Measurements from ENCODE around the gene ATRAID.

The ATRAID gene

DNA sequence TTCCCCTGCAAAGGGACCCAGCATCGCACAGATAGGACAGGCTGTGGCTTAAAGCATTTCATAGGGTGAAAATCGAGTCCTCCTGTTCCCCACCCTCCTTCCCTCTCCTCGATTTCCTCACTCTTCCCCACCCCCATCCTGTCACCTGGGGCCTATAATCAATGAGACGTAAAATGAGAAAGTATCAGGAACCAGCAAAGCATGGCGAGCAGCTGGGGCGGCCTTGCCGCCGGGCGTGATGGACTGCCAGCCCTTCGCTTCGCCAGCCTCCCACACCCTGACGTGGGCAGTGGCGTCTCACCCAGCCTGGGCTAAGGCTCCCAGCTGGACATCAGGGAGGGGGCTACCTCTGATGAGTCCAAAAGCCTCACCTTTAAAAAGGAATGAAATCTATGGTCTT, 39.9 kb downstream of the ATRAID start:
- no peak for DNase-seq

- DNase-seq: no peak
These were observed 43.3 kb downstream of the ATRAID start for GRCh38 chr2:27255187-27255586.

- no peak for DNase-seq
These were observed 43.8 kb downstream of the ATRAID start for GRCh38 chr2:27255660-27256059.

DNA sequence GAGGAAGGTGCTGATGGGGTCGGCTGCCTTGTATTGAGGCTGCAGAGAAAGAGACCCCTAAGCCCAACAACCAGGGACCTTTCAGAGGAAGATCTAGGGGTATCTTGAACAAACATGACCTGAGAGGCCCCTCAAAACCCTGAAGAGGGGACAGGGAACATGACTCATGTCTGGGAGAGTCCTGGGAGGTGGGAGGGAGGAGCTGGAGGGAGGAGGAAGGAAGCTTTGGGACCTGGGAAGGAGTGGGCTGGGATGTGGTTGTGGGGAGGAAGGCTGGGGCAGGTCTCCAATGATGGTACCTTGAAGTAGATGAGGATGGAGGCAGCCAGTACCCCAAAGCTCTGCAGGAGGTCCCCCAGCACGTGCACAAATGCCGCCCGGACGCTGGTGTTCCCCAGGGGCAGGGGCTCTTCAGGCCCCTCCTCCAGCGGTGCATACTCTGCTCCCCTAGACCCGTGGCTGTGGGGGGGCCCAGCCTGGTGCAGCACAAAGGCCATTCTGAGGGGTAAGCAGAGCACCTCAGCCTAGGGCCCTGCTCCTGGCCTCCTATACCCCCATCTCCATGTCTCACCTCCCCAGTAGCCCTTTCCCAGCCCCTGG, 45.1 kb downstream of the ATRAID start:
- no peak for DNase-seq

GRCh38 chr2:27258051-27258450, 46.2 kb downstream of the ATRAID start:
- DNase-seq: no peak

GRCh38 chr2:27261241-27261925, 49.5 kb downstream of the ATRAID start:
- no peak for DNase-seq

DNA sequence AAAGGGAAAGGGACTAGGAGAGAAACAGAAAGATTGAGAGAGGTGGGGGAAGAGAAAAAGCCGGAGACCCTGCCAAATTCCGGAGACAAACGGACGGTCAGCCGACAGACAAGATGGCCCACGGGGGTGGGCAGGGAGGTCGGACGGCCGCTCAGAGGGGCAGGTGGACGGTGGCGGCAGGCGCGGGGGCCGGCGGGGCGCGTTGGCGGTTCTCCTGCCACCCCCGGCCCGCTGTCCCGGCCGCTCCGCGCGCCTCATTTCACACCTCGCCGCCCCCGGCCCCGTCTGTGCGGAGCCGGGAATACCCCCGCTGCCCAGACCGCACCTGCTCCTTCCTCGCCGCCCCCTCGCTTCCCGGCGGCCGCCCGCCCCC, 50.1 kb downstream of the ATRAID start:
- no peak for DNase-seq

- DNase-seq: no peak
These were observed 50.8 kb downstream of the ATRAID start, which contains the start of gene SLC30A3 for GRCh38 chr2:27262379-27263286. Gene SLC30A3, minus strand, starts transcription at chr2:27263047. Its CDS starts 141 bp downstream, at chr2:27262906.

DNA sequence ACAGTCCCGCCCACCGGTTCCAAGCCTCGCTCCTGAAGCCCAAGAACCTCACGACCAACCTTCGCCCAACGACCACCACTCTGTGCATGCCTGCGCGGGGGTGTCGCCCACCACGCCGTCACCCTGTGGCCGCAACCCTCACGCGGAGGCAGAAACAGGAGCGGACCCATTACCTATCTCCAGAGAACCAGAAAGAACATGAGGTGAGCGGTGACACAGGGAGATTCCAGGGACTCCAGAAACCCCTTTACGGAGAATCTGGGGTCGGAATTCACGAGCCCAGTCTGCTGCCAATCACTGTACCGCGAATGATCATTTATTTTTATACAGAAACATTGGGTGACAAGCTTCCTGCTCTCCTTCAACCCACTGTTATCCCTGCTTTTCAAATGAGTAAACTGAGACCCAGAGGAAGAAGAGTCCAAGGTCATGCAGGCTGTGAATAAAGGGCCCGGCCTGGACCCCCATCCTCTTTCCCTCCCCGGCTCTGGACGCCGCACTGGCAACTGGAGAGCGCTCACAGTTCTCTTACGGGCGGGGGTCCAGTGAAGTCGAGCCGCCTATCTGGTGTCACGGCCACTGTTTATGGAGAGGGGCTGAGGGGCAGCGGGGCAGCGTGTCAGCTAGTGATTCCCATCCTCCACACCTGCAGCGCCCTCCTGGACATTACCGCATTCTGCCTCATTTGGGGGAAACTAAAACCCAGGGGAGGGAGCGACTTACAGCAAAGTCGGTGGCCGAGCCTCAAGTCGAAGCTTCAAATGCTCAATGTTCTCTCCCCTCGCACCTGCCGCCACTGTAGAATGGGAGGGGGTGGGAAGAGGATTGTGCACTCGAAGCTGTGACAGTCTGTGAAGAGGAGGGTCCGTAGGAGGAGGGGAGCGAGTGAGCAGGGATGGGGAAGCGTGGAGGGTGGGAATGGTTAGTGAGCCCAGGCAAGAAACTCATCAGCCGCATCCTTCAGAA, 51.7 kb downstream of the ATRAID start:
- no peak for DNase-seq

DNA sequence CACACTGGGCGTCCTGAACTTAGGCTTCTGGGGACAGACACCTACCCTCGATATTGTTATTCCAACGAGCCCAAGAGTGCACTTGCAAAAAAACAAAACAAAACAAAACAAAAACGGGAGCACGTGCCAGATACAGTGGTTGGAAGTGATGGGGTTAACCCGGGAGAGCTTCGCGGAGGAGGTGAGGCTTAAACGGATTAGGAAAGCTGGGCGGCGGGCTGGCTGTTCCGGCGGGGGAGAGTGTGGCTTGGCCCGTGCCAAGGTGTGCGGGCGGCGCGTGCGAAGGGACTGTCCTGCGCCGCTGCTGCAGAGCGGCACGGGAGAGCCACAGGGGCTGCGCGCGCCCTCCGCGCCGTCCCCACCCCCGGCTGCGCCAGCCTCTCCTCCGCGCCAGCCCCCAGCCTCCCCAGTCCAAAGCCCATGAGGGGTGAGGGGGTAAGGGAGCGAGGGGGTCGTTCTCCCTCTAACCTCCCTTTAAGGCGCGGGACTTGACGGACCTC, 52.5 kb downstream of the ATRAID start:
- DNase-seq: no peak

- peak; percentile 61 for DNase-seq
These were observed 53.1 kb downstream of the ATRAID start for GRCh38 chr2:27264753-27265535.

DNA sequence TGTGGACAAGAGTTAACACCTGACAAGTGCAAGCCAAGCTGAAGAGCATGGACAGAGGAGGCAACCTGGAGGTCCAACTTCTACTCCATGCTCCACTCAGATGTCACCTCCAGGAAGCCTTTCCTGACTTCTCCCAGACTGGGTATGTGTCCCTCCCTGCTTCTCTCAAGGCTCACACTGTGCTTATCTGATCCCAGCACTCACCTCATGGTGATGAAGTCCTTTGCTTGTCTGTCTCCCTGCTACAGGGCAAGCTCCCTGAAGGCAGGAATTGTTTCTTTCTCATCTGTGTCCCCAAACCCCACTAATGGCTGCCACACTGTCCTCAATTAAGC, 53.7 kb downstream of the ATRAID start:
- no peak for DNase-seq

Data from SHP77 treated with DMSO at 0.1 percent for 48 hours (cell line).